Left lung (tissue), 10 donors: Measurements from ENCODE around the gene PLB1. TPM values are rescaled to one million over a fixed set of nuclear protein-coding genes. Genes with fewer than 3 reads are reported as not detected.
A peak's percentile ranks its signal among the peaks of the same experiment; 100 is the strongest.

Experiments
- ATAC-seq: fragments of 200-7000 bp; cut with Tn5 transposase; one replicate; pipeline ENCODE4 v1.9.1; 2020; ENCODE audit warnings: moderate library complexity
- DNase-seq, 4 donors: peaks; one replicate each; pipeline ENCODE4 v3.0.0-alpha.2; 2013 to 2020
- H3K27ac ChIP-seq, 2 donors: fragments of 200-600 bp; sonication (generic) in 1 of 2; one replicate each; pipeline versions ENCODE4 v1.5.0 to v1.8.0; 2020 to 2021
- H3K27me3 ChIP-seq, 2 donors: fragments of 200-600 bp; sonication (generic) in 1 of 2; one replicate each; pipeline versions ENCODE4 v1.5.0 to v1.8.0; 2020 to 2021
- H3K36me3 ChIP-seq, 2 donors: fragments of 200-600 bp; sonication (generic) in 1 of 2; one replicate each; pipeline versions ENCODE4 v1.5.0 to v1.8.0; 2020 to 2021
- H3K4me1 ChIP-seq, 2 donors: fragments of 200-600 bp; one replicate each; pipeline ENCODE4 v1.8.0; 2021
- H3K4me3 ChIP-seq, 2 donors: fragments of 200-600 bp; sonication (generic) in 1 of 2; one replicate each; pipeline versions ENCODE4 v1.5.0 to v1.8.0; 2020 to 2021; ENCODE audit warnings: mild to moderate bottlenecking in 1 of 2
- H3K9me3 ChIP-seq, 2 donors: fragments of 200-600 bp; sonication (generic) in 1 of 2; one replicate each; pipeline versions ENCODE4 v1.5.0 to v1.8.0; 2020 to 2021
- CTCF ChIP-seq, 2 donors: fragments of 200-600 bp; sonication (generic) in 1 of 2; IDR thresholded peaks; one replicate each; pipeline versions ENCODE4 v1.5.0 to v1.8.0; 2021; ENCODE audit warnings: antibody characterized with exemption in 2 of 2
- intact Hi-C, 2 donors: fragments of 100-400 bp; cut with DNase I; formaldehyde crosslinking; loops; one replicate each; pipeline versions ENCODE4 v1.11.2 to v1.14.2; 2022
- polyA plus RNA-seq, 6 donors: library from polyadenylated mRNA; unstranded; fragments of 120-200 nt; gene quantifications; one replicate each; pipeline ENCODE4 v1.2.1, GENCODE V29; 2013; ENCODE audit not compliant: insufficient read length in 6 of 6
- total RNA-seq, 2 donors: library from RNA; stranded (reverse); fragmentation: NEBNext Ultra II Directional; extraction: Animal tissue kit (Norgen Biotek cat#: 25700); gene quantifications; one replicate each; pipeline ENCODE4 v1.2.1, GENCODE V29; 2021
- donor health status: DM: no; HTN: yes; CAD: no.
- donor health status: DM: no; HTN: no; CAD: no.

The PLB1 gene
- total and polyA plus RNA-seq, 8 donors = 0.94 to 6.8 (median 1.9) TPM

- no peak overlapping the region for H3K27ac ChIP-seq
- intact Hi-C loops = no loop called here
- TF ChIP-seq CTCF (IDR thresholded peaks at IDR 0.05) = no peak
- H3K4me1 ChIP-seq = no peaks in the 10 kb centered on the region
- ATAC-seq (peak; percentile 12), DNase-seq (no peak)
- H3K36me3 ChIP-seq = no peaks in the 10 kb centered on the region
- H3K27me3 ChIP-seq = no peaks in the 10 kb centered on the region
- no peaks in the 10 kb centered on the region for H3K9me3 ChIP-seq
- H3K4me3 ChIP-seq = no peak overlapping the region
These were observed 48.6 kb downstream of the PLB1 start for GRCh38 chr2:28544405-28544921.

GRCh38 chr2:28544922-28545589 lies 49.2 kb downstream of the PLB1 start:
- no peaks in the 10 kb centered on the region for H3K4me1 ChIP-seq
- TF ChIP-seq CTCF (IDR thresholded peaks at IDR 0.05) = no peak
- ATAC-seq = peak; percentile 88
- no peaks in the 10 kb centered on the region for H3K9me3 ChIP-seq
- H3K27me3 ChIP-seq = no peaks in the 10 kb centered on the region
- H3K27ac ChIP-seq = no peak overlapping the region
- H3K36me3 ChIP-seq = no peaks in the 10 kb centered on the region
- H3K4me3 ChIP-seq = no peak overlapping the region
- intact Hi-C loops = no loop called here
- DNase-seq = no peak

DNA sequence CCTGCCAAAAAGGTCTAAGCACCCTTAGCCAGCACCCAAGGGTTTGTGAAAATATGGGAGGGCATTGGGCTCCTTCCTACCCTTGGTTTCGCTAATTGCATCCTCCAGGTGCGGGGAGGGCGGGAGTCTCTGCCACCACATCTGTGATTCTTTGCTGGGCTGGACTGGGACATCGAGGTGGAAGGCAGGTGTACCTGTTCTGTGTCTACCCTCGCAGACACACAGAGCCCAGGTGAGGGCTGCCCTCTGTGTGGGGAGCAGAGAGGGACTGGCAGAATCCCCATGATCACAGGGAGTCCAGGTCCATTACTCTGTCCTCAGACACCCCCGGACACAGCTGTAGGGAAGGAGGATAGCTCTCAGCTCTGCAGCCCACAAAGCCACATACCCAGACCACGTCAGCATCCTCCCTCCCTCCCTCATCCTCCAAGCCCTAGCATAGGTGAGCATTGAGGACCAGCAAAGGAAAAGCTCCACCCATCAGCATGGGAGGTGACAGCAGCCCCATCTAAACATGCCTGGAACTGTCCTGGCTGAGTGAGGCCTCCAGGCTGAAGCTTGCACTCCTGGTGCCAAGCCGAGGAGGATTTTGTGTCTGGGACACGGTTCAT lies 49.8 kb downstream of the PLB1 start:
- ATAC-seq = no peak
- TF ChIP-seq CTCF (IDR thresholded peaks at IDR 0.05) = no peak
- intact Hi-C loops = no loop called here

DNA sequence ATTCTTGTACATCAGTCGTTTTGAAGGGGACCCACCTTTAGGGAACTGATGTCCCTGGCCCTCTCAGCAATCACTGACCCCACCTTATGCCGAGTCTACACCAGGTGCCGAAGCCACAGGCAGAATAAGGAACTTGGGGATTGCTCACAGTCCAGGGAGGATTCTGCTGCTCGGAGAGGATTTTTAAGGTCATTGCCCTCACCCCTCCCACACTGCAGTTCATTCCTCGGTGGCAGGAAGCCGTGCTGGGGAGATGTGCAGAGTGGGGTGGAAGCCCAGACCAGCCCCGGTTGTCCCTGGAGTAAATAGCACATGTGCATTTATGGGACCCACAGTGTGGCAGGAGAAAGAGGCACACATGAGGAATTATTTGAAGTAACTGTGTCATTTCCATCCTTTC lies 50.4 kb downstream of the PLB1 start:
- ATAC-seq = no peak
- no peaks in the 10 kb centered on the region for H3K4me1 ChIP-seq
- H3K36me3 ChIP-seq = no peaks in the 10 kb centered on the region
- no peak for TF ChIP-seq CTCF (IDR thresholded peaks at IDR 0.05)
- H3K4me3 ChIP-seq = no peak overlapping the region
- no peaks in the 10 kb centered on the region for H3K9me3 ChIP-seq
- intact Hi-C loops = no loop called here
- H3K27me3 ChIP-seq = no peaks in the 10 kb centered on the region
- DNase-seq = no peak
- no peak overlapping the region for H3K27ac ChIP-seq

More for the DNA sequence above, 49.8 kb downstream of the PLB1 start:
- Histone ChIP-seq H3K27me3 (no peaks in the 10 kb centered on the region), H3K9me3 (no peaks in the 10 kb centered on the region), H3K36me3 (no peaks in the 10 kb centered on the region), H3K4me1 (no peaks in the 10 kb centered on the region), H3K27ac (no peak overlapping the region), H3K4me3 (no peak overlapping the region)
- no peak for DNase-seq

- no peaks in the 10 kb centered on the region for H3K9me3 ChIP-seq
- DNase-seq = no peak
- no peak for TF ChIP-seq CTCF (IDR thresholded peaks at IDR 0.05)
- H3K27ac ChIP-seq = no peak overlapping the region
- no peak overlapping the region for H3K4me3 ChIP-seq
- no peak for ATAC-seq
- intact Hi-C loops = no loop called here
- H3K27me3 ChIP-seq = no peaks in the 10 kb centered on the region
- no peaks in the 10 kb centered on the region for H3K36me3 ChIP-seq
- H3K4me1 ChIP-seq = no peaks in the 10 kb centered on the region
These were observed 51.5 kb downstream of the PLB1 start for GRCh38 chr2:28547223-28547860.
